ENCODE data around the gene AK4.

GRCh38 chr1:65210325-65210724, 62.3 kb downstream of the AK4 start:
- TF ChIP-seq CTCF (IDR thresholded peaks at IDR 0.05) = no peak
- TF ChIP-seq POLR2A (IDR thresholded peaks at IDR 0.05) = no peak

All from esophagus squamous epithelium (tissue), 4 donors.